Activated CD4-positive, alpha-beta T cell treated with anti-CD3 and anti-CD28 coated beads for 36 hours (primary cell): ENCODE measurements around the gene BUB1B. TPM values are rescaled to one million over a fixed set of nuclear protein-coding genes. Genes with fewer than 3 reads are reported as not detected.

ENCODE experiments used
- ATAC-seq: fragments of 200-7000 bp; cut with Tn5 transposase; one replicate; pipeline ENCODE4 v1.10.0; 2021; ENCODE audit warnings: mild to moderate bottlenecking, moderate library complexity
- CTCF ChIA-PET: fragments of 350-600 bp; sonication (Branson Sonifier 250); formaldehyde crosslinking; loops from one replicate; lab custom pipeline; 2021; ENCODE audit warnings: antibody characterized with exemption; lab: Charles Lee
- POLR2A ChIA-PET: fragments of 350-600 bp; sonication (Branson Sonifier 250); formaldehyde crosslinking; loops from one replicate; lab custom pipeline; 2021; ENCODE audit warnings: antibody characterized with exemption, inconsistent platforms; lab: Charles Lee
- DNase-seq: peaks from one replicate; pipeline ENCODE4 v3.0.0-alpha.2; 2020
- H3K27ac Mint-ChIP-seq: one replicate; pipeline ENCODE4 v1.8.0; 2021; ENCODE audit warnings: mixed read lengths
- H3K27me3 Mint-ChIP-seq: one replicate; pipeline ENCODE4 v1.8.0; 2021; ENCODE audit warnings: mixed read lengths
- H3K36me3 Mint-ChIP-seq: one replicate; pipeline ENCODE4 v1.8.0; 2021; ENCODE audit warnings: low read depth, mixed read lengths
- H3K4me1 Mint-ChIP-seq: one replicate; pipeline ENCODE4 v1.8.0; 2021; ENCODE audit warnings: mixed read lengths
- H3K4me3 Mint-ChIP-seq: one replicate; pipeline ENCODE4 v1.8.0; 2021; ENCODE audit warnings: mild to moderate bottlenecking, moderate library complexity, mixed read lengths
- H3K9me3 Mint-ChIP-seq: one replicate; pipeline ENCODE4 v1.8.0; 2021; ENCODE audit warnings: low read depth, mixed read lengths
- intact Hi-C, 2 experiments: fragments of 100-400 bp; cut with DNase I in 1 of 2; cut with micrococcal nuclease in 1 of 2; formaldehyde crosslinking; loops; one replicate each; pipeline versions ENCODE4 v1.14.2 to v1.15.1; 2022 to 2024; cut with DNase I, micrococcal nuclease
- total RNA-seq, 2 experiments: library from RNA; stranded (reverse); gene quantifications; one replicate each; pipeline ENCODE4 v1.2.3, GENCODE V29; 2021

Gene BUB1B
- total RNA-seq, 2 experiments from 2014 or later, result 95.3 to 99.5 TPM

GRCh38 chr15:40269604-40270003 lies 108.7 kb downstream of the BUB1B start:
- POLR2A ChIA-PET, result no interaction called here
- Mint-ChIP-seq H3K4me1 (no peaks in the 10 kb centered on the region), H3K4me3 (no peak overlapping the region), H3K9me3 (no peaks in the 10 kb centered on the region), H3K27ac (no peak overlapping the region), H3K36me3 (no peaks in the 10 kb centered on the region), H3K27me3 (no peaks in the 10 kb centered on the region)
- no peak for DNase-seq
- CTCF ChIA-PET, result interaction anchor here (1.0 to 12.2 kb wide), 6 partner anchors 10 to 62 kb away, joined by 3 to 393 read pairs (median 4); partner anchors contain the start of genes INAFM2 and PLCB2
- intact Hi-C loops, result loop anchor here (5.0 to 10.0 kb wide), 2 partner anchors 582 to 585 kb away; no protein-coding TSS in a partner anchor
- no peak for ATAC-seq

- DNase-seq (no peak), ATAC-seq (no peak)
- ChIA-PET POLR2A (no interaction called here), CTCF (interaction anchor here (1.1 to 12.2 kb wide), 3 partner anchors 43 to 53 kb away, joined by 4 to 393 read pairs (median 146); partner anchors contain the start of genes INAFM2 and PLCB2)
- Mint-ChIP-seq H3K9me3 (no peaks in the 10 kb centered on the region), H3K36me3 (no peaks in the 10 kb centered on the region), H3K4me1 (no peaks in the 10 kb centered on the region), H3K27me3 (no peaks in the 10 kb centered on the region), H3K27ac (no peak overlapping the region), H3K4me3 (no peak overlapping the region)
- intact Hi-C loops, result loop anchor here (5.0 to 10.0 kb wide), 2 partner anchors 583 to 586 kb away; no protein-coding TSS in a partner anchor
These were observed 109.6 kb downstream of the BUB1B start for GRCh38 chr15:40270246-40270995.

Other genes with a start within 250 kb of the BUB1B start
- under 1 TPM; 0.14 to 0.30 TPM for gene GPR176, start 240.8 kb upstream of the BUB1B start, total RNA-seq
- 10 to 100 TPM; 40.8 TPM for gene EIF2AK4, start 227.0 kb upstream of the BUB1B start, total RNA-seq
- gene SRP14, start 121.9 kb upstream of the BUB1B start, total RNA-seq, result 100 to 1,000 TPM; 124 to 157 TPM
- 1 to 10 TPM; 7.6 to 8.4 TPM for gene BMF, start 52.2 kb upstream of the BUB1B start, total RNA-seq
- gene PAK6, start 78.0 kb downstream of the BUB1B start, total RNA-seq, result under 1 TPM; 0.30 to 0.53 TPM
- not detected for gene ANKRD63, start 122.0 kb downstream of the BUB1B start, total RNA-seq
- 10 to 100 TPM; 67.9 to 86.8 TPM for gene PLCB2, start 146.9 kb downstream of the BUB1B start, total RNA-seq
- 10 to 100 TPM in 1 of 2 experiments, 1 to 10 TPM in 1; 9.9 to 11.2 TPM for gene INAFM2, start 162.6 kb downstream of the BUB1B start, total RNA-seq
- under 1 TPM; 0.65 to 0.98 TPM for gene CCDC9B, start 179.9 kb downstream of the BUB1B start, total RNA-seq
- not detected for gene PHGR1, start 190.0 kb downstream of the BUB1B start, total RNA-seq
- gene DISP2, start 197.2 kb downstream of the BUB1B start, total RNA-seq, result under 1 TPM; 0.02 to 0.04 TPM
- gene KNSTRN, start 221.7 kb downstream of the BUB1B start, total RNA-seq, result 10 to 100 TPM; 56.2 to 58.8 TPM
- 10 to 100 TPM; 30.8 to 46.2 TPM for gene IVD, start 244.7 kb downstream of the BUB1B start, total RNA-seq